ENCODE data around the gene FNDC3B.

The FNDC3B gene

DNA sequence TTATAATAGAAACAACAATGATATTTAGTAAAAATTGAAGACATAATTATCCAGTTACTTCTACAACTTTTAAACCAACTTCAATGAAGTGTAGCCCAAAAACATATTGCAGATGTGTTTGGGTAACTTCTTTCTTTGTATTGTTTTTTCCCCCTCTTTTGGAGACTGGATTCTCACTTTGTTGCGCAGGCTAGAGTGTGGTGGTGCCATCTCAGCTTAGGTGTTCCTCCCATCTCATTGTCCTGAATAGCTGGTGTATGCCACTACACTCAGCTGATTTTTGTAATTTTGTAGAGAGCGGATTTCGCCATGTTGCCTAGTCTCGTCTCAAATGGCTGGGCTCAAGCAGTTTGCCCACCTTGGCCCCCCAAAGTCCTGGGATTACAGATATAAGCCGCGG, 148.1 kb downstream of the FNDC3B start:
- DNase-seq (ENCODE audit: low read depth in 3 of 3) = no peak

DNA sequence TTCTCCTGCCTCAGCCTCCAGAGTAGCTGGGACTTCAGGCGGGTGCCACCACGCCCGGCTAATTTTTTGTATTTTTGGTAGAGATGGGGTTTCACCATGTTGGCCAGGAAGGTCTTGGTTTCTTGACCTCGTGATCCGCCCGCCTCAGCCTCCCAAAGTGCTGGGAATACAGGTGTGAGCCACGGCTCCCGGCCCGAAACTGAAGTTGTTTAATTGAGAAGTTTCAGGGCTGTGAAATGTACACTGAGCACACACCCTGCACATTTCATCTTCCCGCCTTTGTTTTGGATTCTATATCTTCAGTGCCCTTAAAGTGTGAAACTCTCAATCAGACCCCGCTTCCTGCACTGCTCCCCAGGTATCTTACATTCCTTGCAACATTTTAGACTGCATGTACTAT, 149.1 kb downstream of the FNDC3B start:
- no peak for DNase-seq (ENCODE audit: low read depth in 3 of 3)

DNA sequence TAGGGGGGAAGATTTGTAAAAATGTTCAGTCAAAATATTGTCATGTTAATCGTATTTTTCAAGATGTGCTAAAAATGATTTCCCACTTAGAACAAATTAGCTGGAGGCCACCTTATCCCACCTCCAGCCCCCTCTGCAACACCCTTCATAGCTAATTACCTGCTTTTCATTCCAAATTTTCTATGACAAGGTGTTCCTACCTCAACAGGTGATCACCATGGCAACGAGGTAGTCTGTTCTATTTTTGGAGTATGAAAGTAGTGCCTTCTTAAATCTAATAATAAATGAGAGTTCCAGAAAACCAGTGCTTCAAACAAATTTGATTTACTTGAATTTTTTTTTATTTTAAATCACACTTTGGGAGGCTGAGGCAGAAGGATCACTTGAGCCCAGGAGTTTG, 149.8 kb downstream of the FNDC3B start:
- no peak for DNase-seq (ENCODE audit: low read depth in 3 of 3)

DNA sequence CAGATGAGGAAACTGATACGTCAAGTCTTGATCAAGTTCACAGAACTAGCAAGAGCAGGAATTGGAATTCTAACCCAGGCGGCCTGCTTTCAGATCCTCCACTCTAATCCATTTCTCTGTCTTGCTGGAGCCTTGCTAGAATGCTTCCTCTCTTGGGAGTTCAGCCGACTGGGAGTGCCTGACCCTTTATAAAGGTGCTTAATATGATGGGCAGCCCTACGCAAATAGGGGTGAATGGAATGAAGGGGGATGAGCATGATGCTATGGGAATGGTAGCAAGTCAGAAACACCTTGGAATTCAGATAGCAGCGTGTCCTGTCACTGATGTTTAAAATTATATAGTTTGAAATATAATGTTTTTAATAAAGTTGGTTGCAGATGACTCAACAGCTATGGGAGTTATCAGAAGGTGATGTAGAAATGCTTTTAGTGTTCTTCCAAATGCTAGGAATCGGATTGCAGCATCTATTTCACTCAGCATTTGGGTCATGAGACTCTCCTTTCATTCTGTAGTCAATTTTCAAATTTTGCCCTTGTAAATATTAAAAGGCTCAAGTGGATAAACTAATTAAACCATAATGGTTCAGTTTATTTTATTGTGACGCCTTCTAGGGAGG, 150.7 kb downstream of the FNDC3B start:
- no peak for DNase-seq (ENCODE audit: low read depth in 3 of 3)

DNA sequence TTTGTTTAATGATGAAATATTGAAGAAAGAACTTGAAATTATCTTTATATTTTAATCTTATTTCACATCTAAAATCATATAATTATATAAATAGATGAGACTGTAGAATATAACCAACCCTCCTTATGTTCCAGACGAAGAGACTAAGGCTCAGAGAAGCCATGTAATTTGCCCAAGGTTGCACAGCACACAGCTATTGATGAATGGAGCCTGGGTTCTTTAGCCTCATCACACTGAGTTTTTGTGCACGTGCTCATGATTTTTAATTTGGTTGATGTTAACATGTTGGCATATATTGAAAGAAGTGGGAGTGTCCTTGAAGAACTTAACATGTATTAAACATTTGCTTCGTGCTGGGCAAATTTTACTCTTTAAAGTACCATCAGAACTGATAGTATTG, 151.6 kb downstream of the FNDC3B start:
- DNase-seq (ENCODE audit: low read depth in 3 of 3) = no peak

DNA sequence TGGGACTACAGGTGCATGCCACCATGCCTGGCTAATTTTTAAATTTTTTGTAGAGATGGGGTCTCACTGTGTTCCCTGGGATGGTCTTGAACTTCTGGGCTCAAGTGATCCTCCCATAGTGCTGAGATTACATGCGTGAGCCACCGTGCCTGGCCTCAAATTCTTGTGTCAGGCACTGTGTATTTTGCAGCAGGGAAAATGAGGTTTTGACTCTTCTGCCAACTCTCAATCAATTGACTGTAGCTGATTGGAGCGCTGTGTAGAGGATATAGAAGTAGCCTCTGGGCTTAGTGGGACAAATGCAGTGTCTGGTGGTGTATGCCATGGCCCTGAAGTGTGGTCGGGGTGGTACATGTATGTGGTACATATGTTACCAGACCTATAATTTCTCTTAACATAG, 152.3 kb downstream of the FNDC3B start:
- no peak for DNase-seq (ENCODE audit: low read depth in 3 of 3)

DNA sequence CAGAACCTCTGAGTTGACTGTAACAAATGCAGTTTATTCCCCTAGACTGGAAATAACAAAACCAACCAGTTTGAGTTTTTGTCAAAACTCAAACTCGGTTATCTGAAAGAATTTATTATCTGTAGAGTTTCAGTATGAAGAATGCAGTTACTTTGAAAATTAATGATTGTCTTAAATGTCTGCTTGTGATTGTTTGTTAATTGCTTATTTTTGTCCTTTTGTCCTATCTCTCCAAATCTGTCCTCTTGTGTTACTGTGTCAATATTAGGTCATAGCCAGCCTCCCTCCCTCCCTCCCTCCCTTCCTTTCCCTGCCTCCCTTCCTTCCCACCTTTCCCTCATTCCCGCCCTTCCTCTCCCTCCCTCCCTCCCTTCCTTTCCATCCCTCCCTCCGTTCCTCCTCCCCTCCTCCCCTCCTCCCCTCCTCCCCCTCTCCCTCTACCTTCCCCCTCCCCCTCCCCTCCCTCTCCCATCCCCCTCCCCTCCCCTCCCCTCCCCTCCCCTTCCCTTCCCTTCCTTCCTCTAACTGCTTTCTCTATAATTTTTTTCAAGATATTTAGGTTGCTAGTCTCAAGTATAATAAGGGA, 153.5 kb downstream of the FNDC3B start:
- no peak for DNase-seq (ENCODE audit: low read depth in 3 of 3)

DNA sequence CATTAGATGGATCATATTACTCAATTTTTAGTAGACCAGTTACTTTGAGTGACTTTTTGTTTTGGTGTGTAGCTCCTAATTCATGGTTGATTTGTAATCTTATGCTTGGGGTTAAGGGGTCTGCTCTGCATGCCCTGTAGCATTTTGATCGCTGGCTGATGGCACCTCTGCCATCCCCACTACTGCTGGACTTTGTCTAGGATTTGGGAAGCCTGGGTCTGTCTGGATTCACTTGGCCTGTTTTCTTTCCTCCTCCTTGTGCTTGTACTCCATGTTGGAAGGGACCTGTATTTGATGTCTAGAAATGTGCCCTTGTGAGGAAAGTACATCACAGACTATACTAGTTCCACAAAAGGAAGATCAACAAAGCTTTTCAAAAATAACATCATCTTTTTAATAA, 154.1 kb downstream of the FNDC3B start:
- DNase-seq (ENCODE audit: low read depth in 3 of 3) = no peak

DNA sequence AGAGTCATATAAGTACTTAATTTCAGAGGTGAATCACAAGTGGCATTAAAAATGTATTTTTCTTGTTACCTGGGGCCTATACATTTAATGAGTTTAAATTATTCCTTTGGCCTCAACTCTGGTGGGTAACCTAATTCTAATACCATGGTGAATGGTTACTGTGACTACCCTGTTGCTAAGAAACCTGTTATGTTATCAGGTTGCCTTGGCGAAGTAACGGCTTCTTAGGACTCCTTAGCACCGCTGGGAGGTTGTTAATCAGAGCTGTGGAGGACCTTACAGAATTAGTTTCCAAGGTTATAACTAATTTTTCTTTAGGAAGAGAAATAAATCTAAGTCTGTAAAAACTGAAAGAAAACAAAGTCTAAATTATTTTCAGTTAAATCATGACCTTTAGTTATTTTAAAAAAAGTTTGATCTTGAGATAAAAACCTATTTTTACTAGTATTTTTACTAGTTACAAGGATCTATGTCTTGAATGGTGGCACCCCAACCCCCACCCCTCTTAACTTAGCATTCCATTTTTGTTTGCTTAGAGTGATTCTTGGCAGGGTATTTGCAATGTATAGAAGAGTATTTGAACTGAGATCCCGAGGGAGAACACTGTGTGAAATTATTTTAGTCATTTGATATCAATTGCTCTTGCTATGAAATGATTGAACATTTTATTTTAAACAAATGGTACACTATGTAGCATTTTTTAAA, 155.5 kb downstream of the FNDC3B start:
- no peak for DNase-seq (ENCODE audit: low read depth in 3 of 3)

DNA sequence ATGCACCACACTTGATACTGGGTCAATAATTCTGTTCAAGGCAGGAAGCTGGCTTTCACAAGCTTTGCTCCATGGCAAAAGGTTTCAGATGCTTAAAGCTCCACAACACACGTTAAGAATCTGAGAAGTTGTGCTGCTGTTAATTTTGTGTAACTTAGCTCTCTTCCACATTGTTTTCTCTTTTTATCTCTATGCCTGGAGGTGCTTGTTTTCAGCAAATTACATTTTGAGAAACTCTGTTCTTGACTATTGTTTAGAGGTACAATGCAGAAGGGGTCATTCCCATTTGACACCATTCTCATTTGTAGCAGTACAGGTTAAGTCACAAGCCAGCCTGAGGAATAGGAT, 156.0 kb downstream of the FNDC3B start:
- DNase-seq (ENCODE audit: low read depth in 3 of 3) = no peak

DNA sequence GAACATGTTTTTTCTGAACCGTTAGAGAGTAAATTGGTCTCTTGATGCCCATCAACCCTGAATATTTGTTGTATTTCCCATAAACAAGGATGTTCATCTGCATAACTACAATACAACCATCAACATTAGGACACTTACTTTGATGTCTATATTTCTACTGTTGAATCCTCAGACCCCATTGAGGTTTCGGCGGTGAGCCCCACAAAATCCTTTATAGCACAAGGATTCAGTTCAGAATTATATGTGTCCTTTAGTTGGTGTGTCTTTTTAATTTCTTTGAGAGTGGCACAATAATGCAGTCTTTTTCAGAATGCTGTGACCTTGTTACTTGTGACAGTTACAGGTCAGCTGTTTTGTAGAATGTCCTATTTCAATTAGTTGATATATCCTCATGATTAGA, 158.0 kb downstream of the FNDC3B start:
- DNase-seq (ENCODE audit: low read depth in 3 of 3) = no peak

DNA sequence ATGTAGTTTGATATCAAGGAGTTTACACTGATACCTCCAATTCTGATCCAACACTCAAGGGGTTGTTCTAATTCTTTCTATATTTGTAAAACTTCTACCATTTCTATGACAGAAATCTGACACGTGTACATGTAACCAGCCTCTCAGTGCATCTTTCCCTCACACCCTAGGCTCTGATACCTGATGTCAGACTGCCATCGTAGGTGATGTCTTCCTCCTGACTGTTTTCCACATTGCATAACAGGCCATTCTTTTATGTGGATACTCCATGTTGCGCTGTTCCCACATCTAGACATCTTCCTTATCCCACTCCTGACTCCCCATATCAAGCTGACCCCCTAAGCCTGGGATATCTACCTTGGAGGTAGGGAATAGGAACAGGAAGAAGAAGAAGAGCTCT, 159.1 kb downstream of the FNDC3B start:
- DNase-seq (ENCODE audit: low read depth in 3 of 3) = no peak

DNA sequence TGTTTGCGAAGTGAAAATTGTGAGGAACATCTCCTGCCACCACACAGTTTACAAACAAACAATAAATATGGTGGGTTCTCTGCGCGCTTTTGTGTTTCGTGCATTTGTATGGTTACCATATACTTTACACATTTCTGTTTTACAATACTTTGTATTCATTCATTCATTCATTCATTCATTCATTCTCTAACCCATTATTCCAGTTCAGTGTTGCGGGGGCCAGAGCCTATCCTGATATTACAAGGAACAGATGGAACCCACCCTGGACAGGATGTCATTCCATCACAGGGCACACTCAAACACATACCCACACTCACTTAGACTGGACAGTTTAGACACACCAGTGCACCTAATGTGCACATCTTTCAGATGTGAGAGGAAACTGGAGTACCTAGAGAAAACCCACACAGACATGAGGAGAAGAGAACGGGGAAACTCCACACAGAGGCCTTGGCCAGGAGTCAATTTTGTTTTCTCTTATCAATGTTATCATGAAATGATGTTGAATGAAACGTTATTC, 160.5 kb downstream of the FNDC3B start:
- DNase-seq (ENCODE audit: low read depth in 3 of 3) = no peak

DNA sequence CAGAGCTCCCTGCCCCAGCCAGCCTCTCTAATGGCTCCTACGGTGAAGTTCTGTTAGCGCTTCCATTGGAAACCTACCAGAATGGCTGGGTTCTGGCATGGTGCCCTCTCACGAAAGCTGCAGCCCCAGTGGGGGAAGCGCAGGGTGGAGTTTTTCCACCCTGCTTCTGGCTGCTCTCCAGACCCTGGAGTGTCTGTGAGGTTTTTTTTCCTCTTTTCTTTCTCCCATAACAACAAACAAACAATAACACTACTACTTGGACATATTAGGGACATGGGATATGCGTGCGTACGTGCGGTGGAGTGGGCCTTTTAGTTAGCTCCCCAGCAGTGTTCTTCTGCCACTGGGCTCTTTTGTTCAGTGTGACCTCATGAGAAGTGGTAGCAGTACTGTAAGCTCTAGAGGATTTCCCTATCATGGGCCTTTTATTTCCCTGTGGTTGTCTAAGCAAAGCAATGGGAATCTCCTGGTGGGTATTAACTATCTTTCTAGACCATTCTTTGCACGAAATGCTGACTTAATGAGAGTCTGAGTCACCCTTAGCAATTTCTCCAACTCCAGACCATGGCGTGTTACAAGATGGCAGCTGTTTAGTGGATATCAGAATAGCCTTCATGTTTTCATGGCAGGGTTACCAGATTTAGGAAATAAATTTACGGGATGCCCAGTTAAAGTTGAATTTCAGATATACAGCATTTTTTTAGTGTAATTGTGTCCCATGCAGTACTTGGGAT, 161.9 kb downstream of the FNDC3B start:
- no peak for DNase-seq (ENCODE audit: low read depth in 3 of 3)

DNA sequence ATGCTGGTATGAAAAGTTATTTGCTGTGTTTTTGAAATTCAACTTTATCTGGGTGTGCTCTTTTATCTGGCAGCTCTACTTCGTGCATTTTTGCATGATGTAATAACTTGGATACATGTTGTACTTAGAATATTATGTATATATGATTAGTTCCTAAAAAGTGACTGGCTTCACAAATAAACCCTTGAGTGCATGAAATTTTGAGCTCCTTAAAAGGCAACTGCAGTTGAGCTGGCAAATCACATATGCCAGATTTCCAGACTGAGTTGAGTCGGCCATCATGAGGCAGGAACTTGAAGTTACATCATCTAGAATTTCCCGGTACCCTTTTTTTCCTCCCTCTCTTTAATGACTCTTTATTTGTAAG, 162.5 kb downstream of the FNDC3B start:
- DNase-seq (ENCODE audit: low read depth in 3 of 3) = no peak

DNA sequence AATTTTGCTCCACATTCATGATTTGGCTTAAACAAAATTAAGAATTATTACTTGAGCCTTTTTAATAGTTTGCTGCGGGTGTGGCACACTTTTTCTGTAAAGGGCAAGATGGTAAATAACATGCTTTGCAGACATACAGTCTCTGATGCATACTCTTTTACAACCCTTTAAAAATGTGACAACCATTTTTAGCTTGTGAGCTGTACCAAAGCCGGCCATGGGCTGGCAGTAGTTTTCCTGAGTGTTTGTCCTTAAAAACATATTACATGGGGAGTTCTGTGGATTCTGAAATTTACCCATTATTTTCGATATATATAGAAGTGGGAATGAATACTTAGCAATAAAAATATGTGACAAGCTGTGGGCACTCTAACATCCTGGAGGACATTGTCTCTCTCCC, 163.4 kb downstream of the FNDC3B start:
- no peak for DNase-seq (ENCODE audit: low read depth in 3 of 3)

DNA sequence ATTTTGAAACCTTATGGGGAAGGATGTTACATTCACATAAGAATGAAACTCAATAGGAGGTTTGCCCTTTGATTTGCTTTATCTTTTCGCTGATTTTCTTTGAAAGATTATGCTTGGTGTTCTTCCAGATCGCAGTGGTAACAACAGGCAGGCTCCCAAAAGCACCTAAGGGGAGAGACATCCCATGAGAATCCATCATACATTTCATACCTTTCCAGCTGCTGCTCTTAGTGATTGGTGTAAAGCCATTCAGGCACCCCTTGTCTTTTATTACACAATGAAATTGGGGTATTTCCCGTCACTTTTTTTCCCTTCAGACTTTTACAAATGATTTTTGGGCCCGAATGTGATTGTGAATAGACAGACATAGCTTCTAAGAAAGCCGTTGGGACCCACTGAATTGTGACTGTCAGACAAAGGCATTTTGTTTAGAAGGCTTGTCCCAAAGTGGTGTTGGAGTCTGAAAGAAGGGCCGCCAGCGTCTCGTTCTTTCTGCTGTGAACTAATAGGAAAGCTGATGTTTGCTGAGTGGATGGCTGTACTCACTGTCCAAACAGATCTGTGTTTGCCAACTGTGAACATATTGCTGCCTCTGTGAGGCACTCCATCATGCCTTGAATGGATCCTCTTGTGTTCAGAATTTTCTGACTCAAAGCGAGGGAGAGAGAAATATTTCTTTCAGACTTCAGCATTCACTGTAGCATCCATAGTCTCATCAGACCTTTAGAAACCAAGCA, 164.3 kb downstream of the FNDC3B start:
- no peak for DNase-seq (ENCODE audit: low read depth in 3 of 3)

DNA sequence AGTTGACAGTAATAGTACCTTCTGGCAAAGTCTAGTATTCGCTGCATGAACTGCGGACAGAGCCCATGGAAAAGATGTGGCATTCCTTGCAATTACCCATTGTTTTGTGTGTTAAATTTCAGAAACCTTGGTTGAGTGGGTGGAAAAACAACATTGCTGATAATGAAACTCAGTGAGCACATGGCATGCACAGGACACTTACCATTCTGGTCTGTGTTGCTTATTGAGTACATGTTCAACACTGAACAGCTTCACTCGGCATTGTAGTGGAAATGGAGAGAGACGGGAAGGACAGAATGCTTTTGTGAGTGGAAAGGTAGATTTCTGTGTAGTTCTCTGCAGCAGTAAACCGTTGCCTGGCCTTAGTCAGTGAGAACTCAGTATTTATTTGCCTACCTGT, 165.3 kb downstream of the FNDC3B start:
- DNase-seq (ENCODE audit: low read depth in 3 of 3) = no peak

DNA sequence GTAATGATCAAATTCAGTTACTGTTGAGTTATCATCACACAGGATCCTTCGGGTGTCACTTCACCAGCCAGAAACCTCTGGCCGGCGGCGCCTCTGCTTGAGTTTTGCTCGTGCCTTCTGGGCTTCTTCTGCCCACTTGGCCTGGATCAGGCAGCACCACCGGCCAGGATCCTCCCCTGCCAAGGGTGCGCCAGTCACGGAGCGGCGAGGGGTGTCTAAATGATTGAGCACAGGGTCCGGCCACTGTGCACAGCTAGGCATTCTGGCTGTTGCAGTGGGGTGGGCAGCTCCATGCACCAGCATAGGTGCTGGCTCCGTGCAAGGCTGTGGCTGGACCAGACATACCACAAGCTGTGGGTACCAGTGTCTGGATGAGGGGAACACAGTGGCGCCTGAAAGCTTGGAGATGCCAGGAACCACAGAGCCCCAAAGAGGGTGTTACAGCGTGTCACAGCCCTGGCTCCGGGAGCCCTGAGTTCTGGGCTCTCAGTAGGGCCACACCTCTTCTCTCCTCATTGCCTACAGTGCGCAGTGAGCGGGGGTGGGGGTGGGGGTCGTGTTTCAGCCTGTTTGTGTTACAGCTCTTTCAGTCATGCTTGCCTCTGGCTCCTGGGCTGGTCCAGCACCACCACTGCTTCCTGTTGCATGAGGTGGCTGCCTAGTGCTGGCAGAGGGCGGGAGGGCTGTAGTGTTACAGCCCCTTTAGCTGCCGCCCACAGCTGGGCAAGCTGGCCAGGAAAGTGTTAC, 169.4 kb downstream of the FNDC3B start:
- DNase-seq (ENCODE audit: low read depth in 3 of 3) = no peak

DNA sequence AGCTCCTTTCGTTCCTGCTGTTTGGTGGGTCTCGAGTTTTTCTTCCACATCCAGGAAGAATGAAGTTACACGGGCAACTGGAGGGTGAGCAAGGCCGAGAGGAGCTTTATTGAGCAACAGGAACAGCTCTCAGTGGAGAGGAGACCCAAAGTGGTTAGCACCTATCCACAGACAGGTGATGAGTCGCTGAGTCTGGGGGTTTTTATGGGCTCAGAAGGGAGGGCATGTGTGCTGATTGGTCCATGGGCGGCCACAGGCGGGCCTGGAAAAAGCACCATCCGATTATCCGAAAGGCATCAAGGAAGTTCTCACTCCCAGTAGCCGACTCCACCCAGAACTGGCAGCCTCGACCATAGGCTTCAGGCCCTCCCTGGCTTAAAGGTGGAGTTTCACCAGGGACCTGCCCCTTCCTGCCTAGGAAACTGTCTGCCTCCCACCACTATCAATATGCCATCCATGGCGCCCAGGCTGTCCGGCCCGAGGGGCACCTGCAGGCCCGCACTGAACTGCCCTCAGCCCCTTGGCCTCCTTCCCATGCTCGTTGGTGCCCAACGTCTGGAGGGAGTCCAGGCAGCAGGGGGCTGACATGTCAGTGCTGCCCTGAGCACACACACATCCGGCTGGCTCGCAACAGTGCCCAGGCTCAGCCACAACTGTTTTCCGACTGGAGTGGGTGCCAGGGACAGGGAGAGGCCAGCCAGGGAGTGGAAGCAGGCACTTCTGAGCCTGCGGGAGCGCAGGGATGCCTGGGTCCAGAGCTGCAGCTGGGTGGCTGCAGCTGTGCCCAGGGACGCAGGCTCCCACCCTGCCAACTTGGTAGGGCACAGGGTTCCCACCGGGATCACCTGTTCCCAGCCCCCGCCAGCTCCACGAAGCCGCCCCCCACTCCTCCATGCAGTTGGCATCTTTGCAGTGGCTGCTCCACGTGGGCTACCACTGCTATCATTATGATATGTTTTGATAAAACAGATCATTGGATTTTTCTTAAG, 170.2 kb downstream of the FNDC3B start:
- no peak for DNase-seq (ENCODE audit: low read depth in 3 of 3)

Data from stimulated activated CD4-positive, alpha-beta T cell treated with anti-CD3 and anti-CD28 coated beads, TNF-alpha, amount 100 ng/mL, for 4 hours (primary cell).